AG20443 (cell line): ENCODE results near the gene ADCY9.

Experiments
- DNase-seq: peaks from one replicate; pipeline ENCODE4 v3.0.0; 2012; ENCODE audit warnings: low spot score, mixed read lengths

Gene ADCY9

DNA sequence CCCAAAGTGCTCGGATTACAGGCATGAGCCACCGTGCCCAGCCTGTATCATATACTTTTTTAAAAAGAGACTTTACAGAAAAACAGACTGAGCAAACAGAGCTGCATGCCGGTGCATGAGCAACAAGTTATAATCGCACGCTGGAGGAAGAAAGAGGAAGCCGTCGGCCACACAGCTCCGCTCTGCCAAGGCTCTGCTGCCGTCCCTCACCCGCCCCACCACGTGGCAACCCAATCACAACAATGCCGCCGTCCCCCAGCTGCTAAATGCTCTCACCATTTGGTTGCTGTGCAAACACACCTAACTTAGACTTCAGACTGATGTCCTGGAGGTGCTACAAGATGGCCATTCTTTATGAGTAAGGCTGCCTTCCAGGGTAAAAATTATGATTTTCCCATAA is 83.5 kb downstream of the ADCY9 start:
- peak; percentile 37 for DNase-seq

DNA sequence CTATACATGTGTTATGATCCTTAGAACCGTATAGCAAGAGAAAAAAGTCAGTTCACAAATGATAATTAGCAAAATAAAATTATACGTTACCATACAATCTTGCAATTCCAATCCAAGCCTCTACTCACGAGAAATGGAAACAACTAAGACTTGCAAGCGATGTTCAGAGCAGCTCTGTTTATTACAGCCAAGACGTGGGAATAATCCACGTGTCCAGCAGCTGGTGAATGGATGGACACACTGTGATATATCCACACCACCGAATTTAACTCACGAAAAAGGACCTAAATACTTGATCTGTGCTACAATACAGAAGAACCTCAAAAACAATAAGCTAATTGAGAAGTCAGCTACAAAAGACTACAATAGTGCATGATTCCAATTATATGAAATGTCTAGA is 88.1 kb downstream of the ADCY9 start:
- no peak for DNase-seq

DNA sequence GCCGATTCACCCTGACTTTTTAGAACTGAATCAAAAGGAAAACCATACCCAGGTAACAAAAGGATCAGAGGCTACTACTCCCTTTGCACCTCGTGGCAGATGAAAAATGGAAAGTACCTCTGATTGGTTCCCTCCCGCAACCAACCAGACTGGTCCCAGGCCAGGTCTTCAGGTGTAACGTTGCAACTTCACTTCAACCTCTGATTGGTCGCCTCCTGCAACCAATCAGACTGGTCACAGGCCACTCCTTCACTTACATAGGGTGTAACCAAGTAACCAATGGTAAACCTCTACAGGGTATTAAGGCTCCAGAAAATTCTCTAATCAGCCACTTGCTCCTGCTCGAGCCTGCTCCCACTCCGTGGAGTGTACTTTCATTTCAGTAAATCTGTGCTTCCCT is 89.4 kb downstream of the ADCY9 start:
- no peak for DNase-seq

DNA sequence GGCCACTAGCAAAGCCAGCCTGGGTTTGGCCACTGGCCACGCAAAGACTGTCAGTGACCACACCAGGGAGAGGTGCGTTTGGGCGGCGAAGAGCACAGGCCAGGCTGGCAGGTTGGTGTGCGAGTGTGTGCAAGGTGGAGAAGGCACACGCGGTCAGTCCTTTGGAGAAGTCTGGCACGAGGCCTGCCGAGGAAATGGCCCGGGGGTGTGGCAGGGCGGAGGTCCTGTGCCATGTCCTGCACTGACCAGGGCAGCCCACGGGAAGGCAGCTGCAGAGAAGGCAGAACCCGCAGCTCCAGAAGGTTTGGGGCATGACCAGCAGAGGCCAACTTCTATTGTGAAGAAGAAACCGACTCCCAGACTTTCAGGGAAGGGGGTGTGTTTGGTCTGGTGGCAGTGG is 90.8 kb downstream of the ADCY9 start:
- no peak for DNase-seq

DNA sequence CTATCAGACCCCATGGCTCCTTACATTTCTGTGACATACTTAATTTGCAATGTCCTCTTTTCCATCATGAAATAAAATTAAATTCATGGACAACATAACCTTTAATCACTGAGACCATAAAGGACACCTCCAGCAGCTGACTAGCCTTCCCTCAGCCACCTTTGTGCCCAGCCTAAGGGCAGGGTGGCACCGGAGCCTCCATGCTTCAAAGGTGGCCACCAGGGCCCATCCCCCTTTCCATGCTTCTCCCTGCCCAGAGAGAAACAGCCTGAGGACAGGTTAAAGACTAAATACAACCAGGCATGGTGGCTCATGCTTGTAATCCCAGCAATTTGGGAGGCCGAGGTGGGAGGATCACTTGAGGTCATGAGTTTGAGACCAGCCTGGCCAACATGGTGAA is 94.3 kb downstream of the ADCY9 start:
- no peak for DNase-seq

DNA sequence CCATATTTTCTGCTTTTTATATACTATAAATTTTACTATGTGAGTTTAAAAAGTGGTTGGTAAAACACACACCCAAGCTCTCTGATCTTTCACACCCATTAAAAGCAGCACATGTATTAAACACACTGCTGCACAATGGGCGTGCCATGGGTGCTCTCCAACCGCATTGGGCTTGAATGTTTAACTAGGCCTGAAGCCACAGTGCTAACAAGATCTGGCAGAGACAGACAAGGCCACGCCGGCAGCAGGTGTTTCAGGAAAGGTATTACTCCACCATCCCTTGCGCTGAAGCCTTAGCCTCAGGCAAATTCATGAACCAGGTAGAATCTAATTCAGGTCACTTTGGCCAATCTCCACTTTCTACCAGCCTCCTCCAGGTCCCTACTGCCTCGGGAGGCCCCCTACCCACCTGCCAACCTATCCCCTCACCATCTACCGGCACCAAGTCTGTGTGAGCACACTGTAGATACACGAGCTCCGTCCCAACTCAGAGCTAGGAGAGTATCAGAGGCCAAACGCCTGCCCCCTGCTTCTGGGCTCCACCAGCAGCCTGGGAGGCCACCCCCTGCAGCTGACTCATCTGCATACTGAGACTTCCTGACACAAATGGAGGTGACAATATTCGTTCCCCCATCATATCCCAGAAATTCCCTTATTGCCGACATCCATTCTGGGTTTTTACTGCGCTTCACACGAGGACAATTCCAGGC is 95.0 kb downstream of the ADCY9 start:
- DNase-seq = no peak

DNA sequence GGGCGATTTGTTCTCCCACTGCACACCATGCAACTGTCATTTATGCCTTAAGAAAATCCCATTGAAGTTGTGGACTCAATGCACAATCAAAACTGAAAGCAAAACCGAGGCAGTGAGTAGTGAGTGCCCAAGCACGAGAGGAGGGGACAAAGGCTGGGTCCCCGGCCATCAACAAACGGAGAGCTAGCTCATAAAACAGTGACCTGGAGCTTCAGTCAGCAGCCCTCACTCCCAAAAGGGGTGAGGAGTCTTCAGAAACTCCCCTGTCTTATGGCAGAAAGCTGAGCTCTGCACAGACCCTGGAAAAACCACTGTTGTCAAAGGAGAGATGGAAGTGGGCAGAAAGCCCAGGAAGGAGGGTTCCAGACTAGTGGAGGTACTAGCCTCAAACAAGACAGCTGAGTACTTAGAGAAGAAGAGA is 96.9 kb downstream of the ADCY9 start:
- DNase-seq = peak; percentile 58

DNA sequence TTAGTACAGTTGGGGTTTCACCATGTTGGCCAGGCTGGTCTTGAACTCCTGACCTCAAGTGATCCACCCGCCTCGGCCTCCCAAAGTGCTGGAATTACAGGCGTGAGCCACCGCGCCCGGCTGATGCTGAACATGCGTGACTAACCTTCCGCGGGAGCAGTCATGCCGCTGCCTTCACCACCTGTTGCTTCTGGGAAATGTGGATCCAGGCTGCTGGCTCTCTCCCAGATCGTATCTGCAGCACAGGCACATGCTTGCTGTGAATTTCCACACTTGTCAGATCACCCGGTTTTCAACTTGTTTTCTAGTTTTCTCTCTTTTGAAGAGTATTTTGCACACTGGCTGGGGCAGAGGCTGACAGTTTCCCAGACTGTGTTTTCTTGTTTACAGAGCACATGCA is 97.9 kb downstream of the ADCY9 start:
- DNase-seq = peak; percentile 42

DNA sequence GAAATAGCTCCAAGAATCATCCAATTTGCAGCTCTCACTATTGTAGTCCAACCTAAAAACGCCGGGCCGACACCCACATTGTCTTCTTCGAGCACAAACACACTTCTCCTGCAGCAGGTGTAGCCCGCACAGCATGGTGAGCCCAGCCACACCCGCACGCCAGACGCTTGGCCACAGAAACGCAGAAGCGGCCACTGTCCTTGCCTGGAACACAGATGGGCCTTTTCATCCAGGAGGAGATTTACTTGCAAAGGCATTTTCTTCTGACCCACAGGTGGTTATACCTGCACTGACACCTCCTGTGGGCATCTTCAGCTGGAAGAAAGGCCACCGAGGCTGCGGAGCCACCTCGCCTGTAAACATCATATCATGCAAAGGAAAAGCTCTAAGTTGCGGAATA is 98.4 kb downstream of the ADCY9 start:
- no peak for DNase-seq

DNA sequence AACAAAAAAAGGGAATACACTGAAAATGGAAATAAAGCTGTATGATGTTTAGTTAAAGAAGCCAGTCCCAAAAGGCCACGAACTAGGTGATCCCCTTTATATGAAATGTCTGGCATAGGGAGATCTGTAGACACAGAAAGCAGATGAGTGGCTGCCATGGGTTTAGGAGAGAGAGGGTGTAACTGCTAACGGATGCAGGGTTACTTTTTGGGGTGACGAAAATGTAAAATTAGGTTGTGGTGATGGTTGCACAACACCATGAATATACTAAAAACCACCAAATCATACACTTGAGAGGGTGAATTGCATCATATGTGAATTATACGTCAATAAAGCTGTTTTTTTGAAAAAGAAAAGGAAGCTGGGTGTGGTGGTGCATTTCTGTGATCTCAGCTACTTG is 99.6 kb downstream of the ADCY9 start:
- DNase-seq = no peak

DNA sequence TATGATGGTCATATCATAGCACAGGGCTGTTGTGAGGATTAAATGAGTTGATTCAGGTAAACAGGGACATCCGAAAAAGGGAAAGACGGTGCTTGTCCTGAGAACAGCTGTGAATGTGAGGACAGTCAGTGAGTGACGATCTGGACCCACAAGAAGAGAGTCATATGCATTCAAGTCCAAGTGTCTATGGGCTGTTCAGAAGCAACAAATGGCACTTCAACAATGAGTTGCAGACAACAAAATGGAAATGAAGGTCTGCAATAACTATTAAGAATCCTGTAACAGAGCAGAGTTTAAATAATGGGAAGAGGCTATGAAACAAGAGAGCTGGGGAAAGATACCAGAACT is 100.3 kb downstream of the ADCY9 start:
- DNase-seq = no peak

DNA sequence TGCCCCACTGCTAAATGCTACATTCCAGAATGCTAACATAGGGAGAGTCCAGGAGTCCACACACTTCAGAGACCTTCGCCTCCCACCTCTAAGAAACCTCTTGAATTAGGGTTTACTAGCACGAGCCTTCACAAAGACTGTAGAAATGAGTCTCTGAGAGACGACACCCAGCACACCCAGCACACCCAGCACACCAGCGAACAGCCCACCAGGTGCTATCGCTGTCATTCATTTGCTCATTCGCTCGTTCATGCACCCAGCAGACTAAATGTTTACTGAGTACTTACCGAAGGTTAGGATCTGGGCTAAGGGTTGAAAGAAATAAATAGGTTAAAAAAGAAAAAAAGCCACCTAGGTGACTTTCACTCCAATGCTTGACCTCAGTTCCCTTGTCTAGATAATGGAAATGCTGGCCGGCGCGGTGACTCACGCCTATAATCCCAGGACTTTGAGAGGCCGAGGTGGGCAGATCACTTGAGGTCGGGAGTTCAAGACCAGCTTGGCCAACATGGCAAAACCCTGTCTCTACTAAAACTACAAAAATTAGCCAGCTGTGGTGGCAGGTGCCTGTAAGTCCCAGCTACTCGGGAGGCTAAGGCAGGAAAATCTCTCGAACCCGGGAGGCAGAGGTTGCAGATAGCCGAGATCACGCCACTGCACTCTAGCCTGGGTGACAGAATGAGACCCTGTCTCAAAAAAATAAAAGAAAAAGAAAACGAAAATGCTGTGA is 100.8 kb downstream of the ADCY9 start:
- peak; percentile 1 for DNase-seq

DNA sequence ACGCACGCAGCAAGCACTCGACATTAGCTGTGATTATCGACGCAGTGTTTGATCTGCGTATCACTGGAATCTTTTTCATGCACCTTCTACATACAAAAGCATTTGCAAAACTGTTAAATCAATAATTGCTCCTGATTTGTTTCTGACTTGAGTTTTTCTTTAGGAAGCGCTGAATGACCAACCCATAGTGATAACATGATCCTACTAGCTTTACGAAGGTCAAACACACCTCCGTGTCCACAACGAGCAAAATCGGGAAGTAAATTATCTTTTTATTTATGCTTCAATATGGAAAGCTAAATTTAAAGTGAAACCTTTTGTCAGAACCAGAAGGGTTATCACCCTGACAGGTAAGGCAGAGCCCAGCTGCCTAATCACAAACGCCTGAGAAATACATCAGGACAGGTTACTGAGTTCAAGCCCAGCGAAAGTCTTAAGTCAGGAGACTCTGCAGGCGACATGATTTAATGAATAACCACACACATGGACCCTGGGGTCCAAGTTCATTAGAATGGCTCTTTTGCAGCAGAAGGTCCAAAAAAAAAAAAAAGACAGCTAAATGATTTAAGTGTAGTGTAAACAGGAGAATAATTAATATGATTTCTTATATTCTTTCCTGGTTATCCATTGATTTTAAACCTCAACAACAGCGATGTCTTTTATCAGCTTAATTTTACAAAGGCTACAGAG is 104.2 kb downstream of the ADCY9 start:
- DNase-seq = no peak

DNA sequence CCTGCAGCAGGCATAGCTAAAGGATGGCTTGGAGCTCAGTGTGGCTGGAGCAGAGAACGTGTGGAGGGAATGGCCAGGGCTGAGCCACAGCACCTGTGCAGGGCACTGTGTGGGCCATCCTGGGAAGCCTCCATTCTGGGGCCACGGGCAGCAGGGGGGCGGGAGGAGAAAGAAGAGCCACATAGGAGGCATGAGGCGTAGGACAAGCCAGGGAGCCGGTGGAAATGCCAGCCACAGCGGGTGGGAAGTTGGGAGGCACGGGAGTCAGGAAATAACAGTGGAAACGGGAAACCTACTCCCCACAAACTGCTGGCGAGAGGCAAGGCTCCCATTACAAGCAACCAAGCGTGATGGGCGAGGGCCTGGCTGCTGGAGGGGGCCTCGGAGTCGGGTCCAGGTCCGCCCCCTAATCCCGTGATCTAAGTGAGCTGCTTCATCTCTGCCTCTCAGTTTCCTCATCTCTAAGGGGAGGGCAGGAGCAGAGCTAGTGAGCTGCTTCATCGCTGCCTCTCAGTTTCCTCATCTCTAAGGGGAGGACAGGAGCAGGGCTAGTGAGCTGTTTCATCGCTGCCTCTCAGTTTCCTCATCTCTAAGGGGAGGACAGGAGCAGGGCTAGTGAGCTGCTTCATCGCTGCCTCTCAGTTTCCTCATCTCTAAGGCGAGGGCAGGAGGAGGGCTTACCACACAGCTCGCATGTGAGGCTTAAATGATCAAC is 104.9 kb downstream of the ADCY9 start:
- no peak for DNase-seq

DNA sequence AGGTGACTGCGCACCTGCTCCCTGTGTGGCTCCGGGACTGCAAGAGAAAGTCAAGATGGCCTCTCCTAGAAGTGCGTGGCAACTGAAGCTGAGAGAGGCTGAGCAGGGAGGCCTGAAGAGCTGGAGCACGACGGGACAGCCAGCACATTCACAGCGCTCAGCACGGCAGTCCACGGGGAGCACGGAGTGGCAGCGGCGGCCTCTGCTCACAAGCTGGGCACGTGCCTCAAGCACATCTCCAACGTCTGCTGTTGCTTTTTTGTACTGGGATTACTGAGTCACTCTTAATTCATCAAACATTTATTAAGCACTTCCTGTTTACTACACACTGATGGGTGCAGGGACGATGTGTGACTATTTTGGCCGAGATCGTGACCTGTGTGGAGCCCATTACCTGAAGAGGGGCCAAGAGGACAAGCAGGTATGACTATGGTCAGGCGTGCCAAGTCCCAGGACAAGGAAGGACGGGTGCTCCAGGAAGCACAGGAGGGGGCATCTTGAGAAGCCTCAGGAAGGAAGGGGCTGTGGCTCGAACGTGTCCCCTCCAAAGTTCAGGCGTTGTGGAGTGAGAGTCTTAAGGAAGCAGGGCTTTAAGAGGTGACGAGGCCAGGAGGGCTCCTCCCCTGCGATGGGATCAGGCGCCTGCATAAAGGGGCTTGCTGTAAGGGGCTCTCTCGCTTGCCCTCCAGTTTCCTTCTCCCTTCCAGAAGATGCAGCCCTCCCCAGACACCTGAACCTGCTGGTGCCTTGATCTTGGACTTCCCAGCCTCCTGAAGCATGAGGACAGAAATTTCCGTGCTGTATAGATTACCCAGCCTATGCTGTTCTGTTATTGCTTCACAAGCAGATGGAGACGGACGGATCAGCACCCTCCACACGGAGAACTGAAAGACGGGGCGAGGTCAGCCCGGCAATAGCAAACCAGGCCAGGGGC is 105.8 kb downstream of the ADCY9 start:
- DNase-seq = no peak

DNA sequence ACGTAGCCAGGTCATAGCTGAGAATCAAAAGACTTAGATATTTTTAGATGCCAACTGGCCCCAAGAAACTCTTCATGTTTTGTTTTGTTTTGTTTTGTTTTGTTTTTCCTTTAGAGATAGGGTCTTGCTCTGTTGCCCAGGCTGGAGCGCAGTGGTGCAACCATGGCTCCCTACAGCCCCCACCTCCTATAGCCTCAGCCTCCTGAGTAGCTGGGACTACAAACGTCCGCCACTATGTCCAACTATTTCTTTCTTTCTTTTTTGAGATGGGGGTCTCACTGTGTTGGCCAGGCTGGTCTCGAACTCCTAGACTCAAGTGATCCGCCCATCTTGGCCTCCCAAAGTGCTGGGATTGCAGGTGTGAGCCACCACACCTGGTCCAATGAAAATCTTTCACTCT is 107.1 kb downstream of the ADCY9 start:
- DNase-seq = no peak

DNA sequence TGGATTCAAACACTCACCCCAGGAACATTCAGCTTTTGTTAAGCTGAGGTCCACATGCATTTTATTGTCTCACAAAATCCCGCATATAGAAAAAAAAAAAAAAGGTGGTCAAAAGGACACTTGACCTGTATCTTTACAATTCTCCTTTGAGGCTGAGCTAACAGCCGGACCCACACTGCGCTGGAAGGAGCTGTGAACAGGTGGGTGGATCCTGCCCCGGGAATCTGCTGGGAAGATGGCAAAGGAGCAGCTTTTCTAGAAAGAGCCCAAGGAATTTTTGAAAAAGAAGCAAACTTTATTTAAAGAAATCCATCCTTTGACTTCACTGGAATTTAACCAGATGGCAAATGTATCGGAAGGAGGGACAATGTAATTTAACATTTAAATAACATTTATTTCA is 108.1 kb downstream of the ADCY9 start:
- DNase-seq = no peak

DNA sequence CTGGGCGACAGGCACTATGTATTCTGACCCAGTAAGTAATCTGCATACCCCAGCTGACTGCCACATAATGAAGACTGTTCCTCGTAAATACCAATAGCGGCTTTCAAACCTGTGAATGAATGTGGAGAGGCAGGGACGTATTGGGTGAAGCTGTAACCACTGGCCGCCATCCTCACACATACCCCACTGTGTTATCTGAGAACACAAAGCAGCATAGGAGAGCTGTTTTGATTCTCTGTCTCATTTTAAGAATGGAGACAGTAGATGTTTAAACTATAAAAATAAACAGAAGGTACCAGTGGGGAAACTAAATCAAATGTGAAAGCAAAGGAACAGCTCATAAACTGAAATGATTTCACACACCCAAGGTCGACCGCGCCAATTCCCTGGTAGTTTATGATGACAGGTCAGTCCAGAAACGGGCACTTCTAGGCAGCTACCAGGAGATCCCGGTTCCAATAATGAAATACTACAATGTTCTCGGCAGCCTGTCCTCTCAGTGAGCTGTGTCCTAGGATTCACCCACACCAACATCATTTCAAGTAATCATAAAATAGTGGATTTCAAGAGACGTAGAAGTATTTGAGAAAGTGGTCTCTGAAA is 109.7 kb downstream of the ADCY9 start:
- no peak for DNase-seq

DNA sequence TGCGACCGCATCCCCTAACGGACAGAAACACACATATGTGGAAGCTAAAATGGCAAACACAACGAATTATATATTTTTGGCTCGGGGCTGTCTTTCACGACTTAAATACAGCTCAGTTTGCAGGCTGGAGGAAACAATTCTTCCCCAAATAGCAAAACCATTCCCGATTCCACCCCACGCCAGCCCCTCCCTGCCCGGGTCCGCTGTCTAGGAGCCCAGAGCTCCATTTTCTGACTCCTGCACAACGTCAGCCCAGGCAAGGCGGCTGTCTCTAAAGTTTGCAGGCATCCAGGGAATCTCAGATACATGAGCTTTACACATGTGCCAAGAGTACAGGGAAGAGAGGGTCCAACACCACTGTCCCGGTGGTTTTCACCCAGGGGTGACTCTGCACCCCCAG is 110.5 kb downstream of the ADCY9 start:
- DNase-seq = no peak

DNA sequence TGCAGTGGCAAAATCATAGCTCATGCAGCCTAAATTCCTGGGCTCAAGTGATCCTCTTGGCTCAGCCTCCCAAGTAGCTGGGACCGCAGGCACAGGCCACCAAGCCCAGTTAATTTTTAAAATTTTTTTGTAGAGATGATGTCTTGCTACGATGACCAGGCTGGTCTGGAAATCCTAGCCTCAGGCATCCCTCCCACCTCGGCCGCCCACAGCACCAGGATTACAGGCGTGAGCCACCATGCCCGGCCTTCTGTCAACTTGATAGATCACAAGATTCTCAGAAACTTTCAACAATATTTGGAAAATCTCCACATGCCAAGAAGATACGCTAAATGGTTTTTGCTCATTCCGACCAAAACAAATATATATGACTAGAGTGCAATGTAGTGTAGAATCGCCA is 111.0 kb downstream of the ADCY9 start:
- no peak for DNase-seq

DNA sequence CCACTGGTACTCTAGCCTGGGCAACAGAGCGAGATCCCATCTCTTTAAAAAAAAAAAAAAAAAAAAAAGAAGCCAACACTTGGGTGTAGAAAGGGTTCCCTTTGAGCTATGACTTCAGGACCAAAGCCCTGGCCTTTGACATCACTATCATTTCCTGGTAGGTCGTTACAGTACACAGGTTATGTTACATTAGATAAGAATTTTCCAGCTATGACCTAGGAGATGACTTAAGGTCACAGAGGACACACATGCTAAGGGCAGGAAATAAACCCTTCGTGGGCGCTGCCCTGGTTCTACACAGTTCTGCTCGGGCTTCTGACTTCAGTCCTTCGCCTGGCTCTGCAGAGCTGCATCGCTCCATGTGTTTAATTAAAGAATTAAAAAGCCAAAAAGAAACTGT is 112.0 kb downstream of the ADCY9 start:
- DNase-seq = no peak
